Measurements from ENCODE around the gene ACOT8.
A peak's percentile ranks its signal among the peaks of the same experiment; 100 is the strongest.
"Not testable (repeated sequence)": the region's sequence is repeated elsewhere in the genome, so short reads cannot be mapped to it uniquely, and the experiment has no call there.

ACOT8 gene

DNA sequence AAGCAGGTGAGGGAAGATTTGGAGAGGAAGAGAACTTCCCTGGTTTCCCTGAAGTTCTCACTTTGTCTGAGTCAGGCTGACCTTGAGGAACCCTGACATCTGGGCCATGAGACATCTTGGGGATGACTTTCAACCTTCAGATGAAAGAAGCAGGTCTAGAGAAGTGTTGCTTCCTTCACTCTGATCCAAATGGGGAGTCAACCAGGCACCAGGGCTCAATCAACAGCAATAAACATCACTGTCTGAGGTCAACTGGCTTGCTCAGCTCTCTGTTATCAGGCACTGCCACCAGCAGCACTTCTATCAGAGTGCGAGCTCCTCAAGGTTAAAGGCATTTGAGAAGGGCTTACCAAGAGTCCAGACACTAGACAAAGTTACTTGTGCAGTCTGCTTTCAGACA, 6.3 kb downstream of the ACOT8 start:
- no peak for DNase-seq

- DNase-seq = no peak
Observed at GRCh38 chr20:45850238-45850637, 7.0 kb downstream of the ACOT8 start.

DNA sequence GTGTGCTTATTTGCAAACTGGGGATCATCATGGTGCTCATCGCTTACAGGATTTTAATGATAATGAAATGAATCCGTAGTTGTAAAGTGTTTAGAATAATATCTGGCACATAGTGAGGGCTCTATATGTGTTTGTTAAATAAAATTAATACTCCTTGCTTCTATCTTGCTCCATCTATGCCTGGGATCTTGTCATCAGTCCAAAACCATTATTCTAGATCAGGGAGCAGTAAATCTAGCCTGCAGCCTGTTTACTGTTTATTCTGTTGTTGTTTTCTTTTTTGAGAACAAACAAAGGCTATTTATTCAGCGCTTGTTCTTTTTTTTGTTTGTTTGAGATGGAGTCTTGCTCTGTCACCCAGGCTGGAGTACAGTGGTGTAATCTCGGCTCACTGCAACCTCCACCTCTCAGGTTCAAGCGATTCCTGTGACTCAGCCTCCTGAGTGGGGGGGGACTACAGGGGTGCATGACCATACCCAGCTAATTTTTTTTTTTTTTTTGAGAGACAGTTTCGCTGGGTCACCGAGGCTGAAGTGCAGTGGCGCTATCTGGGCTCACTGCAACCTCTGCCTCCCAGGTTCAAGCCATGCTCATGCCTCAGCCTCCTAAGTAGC, 8.1 kb downstream of the ACOT8 start:
- no peak for DNase-seq

GRCh38 chr20:45848421-45848820, 8.8 kb downstream of the ACOT8 start:
- no peak for DNase-seq

GRCh38 chr20:45845452-45845851, 11.7 kb downstream of the ACOT8 start:
- no peak for DNase-seq

DNA sequence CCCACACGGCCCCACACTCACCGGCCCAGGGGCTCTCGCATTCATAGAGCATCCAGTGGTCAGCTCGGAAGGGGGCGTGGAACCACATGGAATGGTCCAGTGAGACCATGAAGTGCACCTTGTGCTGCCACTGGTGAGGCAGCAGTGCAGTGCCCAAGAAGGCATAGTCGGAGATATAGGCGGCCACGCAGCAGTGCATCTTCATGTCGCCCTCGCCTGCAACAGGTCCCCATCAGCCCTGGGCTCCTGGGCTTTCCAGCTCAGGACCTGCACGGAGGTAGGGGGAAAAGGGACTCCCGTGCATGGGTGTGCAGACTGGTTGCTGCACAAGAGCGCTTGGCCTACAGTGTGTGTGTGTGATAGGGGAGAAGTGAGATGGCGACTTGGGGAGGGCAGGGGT, 13.7 kb downstream of the ACOT8 start:
- DNase-seq = no peak

DNA sequence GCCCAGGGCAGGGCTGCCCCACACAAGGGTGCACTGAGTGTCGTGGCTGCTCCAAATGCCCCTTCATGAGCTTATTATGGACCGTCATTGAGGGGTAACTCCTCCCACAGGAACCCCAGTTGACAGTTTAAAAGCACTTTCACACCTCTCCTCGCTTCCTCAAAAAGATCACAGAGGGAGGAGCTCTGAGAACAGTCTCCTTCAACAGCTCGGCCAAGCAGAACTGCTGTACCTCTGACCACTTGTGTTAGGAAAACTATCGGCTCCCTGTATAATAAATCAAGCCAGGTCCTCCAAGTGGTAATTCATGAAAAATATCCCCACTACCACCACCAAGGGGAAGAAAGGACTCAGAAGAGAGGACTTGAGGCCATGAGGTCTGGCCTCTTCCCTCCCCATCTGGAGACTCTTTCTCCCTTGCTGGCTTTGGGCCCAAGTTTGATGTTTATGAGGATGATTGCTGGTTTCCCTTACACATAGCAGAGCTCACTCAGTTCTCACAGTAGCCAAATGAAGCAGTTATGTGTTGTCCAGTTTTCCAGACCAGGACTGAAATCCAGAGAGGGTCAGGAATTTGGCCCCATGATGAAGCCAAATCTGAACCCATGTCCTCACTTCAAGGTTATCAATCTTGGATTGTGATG, 14.9 kb downstream of the ACOT8 start:
- DNase-seq = no peak

DNA sequence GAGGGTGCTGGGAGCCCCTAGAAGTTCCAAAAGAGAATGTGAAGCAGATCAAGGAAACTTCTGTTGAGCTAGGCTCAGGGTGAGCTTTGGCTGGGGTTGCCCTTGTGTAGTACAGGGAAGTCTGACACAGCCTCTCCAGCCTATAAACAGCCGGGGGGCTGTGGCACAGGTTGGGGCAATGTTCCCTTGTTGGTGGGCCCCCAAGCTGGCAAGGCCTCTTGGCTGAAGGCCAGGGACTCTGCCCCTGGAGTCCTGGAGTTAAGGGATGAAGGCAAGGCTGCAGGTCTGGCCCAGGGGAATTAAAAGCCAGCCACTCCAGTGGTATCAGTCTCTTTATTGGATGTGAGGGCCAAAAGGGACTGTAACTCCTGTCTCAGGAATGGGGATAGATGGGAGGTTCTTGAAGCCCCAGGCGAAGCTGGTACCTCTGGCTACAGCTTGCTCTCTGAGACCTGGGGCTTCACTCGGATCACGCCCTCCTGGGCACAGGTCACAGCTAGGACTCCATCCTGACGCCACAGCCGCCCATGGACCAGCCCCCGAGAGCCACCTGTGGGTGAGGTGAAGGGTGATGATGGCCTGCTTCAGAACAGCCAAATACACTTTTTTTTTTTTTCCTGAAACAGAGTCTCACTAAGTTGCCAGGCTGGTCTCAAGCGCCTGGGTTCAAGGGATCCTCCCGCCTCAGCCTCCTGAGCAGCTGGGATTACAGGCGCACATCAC, 15.6 kb downstream of the ACOT8 start:
- DNase-seq = no peak

- no peak for DNase-seq
Observed at GRCh38 chr20:45840700-45841198, 16.4 kb downstream of the ACOT8 start.

DNA sequence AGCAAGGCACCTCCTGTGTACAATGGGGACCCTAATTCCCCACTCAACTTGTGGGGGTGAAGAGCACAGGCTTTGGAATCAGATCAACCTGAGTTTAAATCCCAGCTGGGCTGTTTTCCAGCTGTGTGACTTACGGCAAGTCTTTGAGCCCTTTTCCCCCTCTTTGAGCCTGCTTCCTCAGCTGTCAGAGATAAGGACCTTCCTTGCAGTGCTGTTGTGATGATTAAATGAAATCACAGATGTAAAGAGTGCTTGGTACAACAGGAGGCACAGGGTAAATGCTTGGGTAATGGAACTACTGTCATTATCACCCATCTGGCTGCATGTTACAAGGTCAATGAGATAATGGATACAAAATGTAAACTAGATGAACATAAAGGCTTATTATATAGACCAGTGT, 20.4 kb downstream of the ACOT8 start:
- DNase-seq = no peak

- DNase-seq = no peak
Observed at GRCh38 chr20:45835825-45836224, 21.4 kb downstream of the ACOT8 start.

DNA sequence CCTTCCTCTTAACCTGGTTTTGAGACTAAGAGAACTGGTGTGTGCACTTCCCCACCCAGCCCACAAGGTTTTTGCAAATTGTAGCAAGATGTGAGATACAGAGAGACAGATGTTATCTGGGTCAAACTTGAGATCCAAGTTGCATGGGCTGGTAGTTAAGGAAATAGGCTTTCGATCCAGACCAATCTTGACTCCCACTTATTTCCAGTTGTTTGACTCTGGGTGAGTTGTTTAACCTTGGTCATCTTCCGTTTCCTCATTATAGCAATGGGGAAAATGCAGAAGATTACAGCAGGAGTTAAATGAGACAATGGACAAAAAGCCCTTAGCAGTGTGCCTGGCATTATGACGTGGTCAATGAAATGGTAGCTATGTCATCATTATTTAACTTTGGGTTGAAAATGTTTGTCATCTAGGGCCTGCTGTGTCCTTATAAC, 21.8 kb downstream of the ACOT8 start:
- no peak for DNase-seq

GRCh38 chr20:45834797-45835161, 22.4 kb downstream of the ACOT8 start:
- DNase-seq = no peak

DNA sequence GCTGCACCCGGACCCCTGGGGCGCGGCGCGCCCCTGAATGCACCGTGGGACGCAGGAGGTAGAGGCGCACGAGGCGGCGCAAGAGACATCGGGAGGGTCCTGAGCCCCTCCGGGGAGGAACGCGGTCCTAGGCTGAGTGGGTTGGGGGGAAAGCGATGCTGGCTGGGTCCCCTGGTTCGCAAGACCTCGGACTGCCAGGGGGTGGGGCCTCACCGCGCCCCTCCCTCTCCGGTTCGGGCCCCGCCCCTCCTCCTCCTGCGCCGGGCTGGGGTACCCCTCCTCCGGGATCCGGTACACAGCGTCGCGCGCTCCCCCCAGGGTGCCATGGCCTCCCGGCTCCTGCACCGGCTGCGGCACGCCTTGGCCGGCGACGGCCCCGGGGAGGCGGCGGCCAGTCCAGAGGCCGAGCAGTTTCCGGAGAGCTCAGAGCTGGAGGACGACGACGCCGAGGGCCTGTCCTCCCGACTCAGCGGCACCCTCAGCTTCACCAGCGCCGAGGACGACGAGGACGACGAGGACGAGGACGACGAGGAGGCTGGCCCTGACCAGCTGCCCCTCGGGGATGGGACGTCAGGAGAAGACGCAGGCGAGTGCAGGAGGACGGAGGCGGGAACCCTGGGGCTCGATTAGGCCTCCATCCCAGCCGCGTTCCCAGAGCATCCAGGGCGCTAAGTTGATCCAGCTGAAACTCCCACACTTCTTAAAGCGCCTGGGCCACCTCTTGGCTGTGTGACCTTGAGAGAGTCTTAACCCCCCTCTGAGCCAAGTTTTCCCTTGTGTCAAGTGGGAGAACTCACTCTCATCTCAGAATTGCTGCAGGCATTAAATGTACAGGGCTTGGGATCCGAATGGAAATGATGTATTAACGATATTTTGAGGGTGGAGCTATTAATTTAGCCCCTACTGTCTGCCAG, 23.1 kb downstream of the ACOT8 start:
- DNase-seq = peak; percentile 31

DNA sequence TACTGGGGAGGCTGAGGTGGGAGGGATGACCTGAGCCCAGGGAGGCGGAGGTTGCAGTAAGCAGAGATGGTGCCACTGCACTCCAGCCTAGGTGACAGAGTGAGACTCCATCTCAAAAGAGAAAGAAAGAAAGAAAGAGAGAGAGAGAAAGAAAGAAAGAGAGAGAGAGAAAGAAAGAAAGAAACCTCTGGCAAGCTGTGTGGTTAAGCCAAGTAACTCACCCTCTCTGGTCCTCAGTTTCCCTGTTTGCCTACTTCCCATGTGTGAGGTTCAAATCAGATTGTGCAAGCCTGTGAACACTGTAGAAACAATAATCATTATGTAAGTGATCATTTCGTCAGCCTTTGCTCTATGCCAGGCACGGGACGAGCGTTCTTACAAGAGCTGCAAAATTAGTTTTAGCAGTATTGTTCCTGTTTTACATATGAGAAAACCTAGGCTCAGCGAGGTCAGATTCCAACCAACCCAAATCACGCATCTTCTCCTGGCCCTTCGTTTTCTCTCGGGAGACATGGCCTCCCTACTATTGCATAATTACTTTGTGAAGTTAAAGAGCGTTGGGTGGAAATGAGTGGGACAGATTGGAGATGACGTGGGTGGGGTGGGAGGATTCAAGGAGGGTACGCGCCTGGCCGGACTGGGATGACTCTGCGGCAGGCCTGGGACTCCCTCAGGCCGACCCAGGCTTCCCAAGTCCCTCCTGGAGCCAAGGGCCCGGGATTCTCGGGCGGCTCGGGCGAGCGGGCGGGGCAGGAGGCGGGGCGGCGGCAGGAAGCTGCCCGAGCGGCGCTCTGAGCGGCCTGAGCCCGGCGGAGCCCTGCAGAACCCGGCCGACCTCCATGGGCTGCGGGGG, 23.9 kb downstream of the ACOT8 start, which contains the start of gene SNX21:
SNX21 (plus strand) TSS at position 770 of the 853 bp plus-strand sequence. CDS start 121 bp downstream, outside the sequence.
- DNase-seq = peak; percentile 73

DNA sequence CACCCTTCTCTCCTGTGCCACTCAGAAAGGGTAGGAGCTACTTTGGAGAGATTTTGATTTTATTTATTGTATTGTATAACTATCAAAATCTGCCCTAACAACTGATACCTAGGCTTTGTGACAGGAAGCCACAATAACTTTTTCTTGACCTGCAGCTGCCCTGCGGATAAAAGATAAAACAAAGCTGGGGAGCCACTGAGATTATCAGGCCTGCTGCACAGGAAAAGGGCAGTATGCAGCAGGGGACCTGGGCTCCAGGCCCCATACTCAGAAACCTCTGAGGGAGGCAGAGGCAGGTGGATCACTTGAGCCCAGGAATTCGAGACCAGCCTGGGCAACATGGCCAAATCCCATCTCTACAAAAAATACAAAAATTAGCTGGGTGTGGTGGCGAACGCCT, 24.6 kb downstream of the ACOT8 start:
- no peak for DNase-seq

- not testable (repeated sequence) for DNase-seq
Observed at GRCh38 chr20:45829673-45830106, 27.5 kb downstream of the ACOT8 start.

DNA sequence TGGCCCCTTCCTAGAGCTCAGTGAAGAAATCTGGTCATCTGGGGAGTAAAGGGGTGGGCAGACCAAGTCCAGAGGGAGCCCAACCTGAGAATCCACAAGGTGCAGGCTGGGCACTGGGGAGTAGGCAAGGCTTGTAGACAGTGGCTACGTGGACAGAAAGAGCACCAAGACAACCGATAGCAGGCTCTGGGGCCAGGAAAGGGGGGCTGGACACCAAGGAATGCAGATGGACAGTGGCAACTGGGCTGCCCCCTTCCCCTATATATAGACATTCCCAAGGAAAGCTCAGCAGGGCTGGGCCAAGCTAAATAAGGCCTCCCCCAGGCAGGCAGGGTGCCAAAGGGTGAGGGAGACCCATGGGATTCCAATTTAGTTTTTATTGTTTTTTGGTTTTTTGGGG, 28.6 kb downstream of the ACOT8 start:
- DNase-seq = no peak

GRCh38 chr20:45827712-45828111, 29.5 kb downstream of the ACOT8 start:
- no peak for DNase-seq

DNA sequence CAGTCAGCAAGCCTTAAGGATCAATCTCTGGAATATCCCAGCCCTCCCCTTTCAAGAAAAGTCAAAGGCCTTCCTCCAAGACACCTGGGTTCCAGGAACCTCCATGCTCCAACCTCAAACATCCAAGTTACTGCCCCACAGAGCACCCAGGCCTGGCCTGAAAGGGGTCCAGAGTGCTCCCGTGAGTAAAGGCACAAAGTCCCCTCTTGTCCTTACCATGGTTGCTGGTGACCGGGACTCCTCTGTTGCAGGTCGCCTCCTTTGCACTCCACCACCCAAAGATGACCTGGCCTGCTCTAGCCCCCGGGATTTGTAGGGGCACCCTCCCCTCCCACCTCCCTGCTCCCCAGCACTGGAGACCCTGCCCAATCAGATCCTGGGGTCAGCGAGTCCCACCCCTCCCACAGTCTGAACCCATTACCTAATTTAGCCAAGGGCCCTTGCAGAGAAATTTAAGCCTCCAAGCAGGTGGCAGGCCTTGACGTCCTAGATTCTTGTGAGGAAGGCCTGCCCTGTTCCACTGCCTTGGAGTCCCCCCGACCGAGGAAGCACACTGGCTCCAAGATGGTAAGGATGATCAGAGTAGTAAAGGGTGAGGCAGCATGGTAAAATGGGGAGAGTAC, 30.1 kb downstream of the ACOT8 start, which contains the start of gene TNNC2:
TNNC2 (minus strand) TSS at position 283 of the 623 bp plus-strand sequence; CDS start at position 219, 64 bp downstream.
- DNase-seq = no peak

GRCh38 chr20:45826381-45827019, 30.7 kb downstream of the ACOT8 start:
- DNase-seq = peak; percentile 3
